ENCODE results near the gene SMARCC2. TPM values are rescaled to one million over a fixed set of nuclear protein-coding genes. Genes with fewer than 3 reads are reported as not detected.

SMARCC2 gene
- total RNA-seq, 1 experiment from 2014 or later = 129 TPM

DNA sequence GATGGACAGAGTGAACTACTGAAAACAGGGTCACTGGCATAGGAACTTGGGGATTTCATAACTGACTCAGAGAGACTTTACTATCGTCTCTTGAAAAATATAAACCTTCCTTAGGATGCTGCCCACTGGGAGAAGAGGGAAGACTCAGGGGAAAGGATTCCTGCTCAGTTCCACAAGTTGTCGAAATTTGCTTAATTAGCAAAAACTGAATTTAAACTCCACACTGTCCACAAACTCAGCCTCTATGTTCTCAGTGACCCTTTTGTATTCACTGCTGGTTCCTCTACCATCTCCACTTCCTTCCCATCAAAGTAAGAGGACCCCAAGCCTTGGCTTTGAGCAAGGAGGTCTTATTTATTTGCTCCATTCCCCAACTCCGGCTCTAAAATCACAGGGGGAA lies 44.1 kb downstream of the SMARCC2 start:
- intact Hi-C loops (cut with micrococcal nuclease; ENCODE audit: unreplicated experiment) = no loop called here
- TF ChIP-seq, protein P1, sequence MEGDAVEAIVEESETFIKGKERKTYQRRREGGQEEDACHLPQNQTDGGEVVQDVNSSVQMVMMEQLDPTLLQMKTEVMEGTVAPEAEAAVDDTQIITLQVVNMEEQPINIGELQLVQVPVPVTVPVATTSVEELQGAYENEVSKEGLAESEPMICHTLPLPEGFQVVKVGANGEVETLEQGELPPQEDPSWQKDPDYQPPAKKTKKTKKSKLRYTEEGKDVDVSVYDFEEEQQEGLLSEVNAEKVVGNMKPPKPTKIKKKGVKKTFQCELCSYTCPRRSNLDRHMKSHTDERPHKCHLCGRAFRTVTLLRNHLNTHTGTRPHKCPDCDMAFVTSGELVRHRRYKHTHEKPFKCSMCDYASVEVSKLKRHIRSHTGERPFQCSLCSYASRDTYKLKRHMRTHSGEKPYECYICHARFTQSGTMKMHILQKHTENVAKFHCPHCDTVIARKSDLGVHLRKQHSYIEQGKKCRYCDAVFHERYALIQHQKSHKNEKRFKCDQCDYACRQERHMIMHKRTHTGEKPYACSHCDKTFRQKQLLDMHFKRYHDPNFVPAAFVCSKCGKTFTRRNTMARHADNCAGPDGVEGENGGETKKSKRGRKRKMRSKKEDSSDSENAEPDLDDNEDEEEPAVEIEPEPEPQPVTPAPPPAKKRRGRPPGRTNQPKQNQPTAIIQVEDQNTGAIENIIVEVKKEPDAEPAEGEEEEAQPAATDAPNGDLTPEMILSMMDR (IDR thresholded peaks at IDR 0.05) = no peak
- TF ChIP-seq, protein P2, sequence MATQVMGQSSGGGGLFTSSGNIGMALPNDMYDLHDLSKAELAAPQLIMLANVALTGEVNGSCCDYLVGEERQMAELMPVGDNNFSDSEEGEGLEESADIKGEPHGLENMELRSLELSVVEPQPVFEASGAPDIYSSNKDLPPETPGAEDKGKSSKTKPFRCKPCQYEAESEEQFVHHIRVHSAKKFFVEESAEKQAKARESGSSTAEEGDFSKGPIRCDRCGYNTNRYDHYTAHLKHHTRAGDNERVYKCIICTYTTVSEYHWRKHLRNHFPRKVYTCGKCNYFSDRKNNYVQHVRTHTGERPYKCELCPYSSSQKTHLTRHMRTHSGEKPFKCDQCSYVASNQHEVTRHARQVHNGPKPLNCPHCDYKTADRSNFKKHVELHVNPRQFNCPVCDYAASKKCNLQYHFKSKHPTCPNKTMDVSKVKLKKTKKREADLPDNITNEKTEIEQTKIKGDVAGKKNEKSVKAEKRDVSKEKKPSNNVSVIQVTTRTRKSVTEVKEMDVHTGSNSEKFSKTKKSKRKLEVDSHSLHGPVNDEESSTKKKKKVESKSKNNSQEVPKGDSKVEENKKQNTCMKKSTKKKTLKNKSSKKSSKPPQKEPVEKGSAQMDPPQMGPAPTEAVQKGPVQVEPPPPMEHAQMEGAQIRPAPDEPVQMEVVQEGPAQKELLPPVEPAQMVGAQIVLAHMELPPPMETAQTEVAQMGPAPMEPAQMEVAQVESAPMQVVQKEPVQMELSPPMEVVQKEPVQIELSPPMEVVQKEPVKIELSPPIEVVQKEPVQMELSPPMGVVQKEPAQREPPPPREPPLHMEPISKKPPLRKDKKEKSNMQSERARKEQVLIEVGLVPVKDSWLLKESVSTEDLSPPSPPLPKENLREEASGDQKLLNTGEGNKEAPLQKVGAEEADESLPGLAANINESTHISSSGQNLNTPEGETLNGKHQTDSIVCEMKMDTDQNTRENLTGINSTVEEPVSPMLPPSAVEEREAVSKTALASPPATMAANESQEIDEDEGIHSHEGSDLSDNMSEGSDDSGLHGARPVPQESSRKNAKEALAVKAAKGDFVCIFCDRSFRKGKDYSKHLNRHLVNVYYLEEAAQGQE (IDR thresholded peaks at IDR 0.05; ENCODE audit: insufficient read depth in 1 of 2, low read depth in 2 of 2, low read length in 1 of 2) = no peak
- TF ChIP-seq SIN3A (IDR thresholded peaks at IDR 0.05; ENCODE audit: borderline replicate concordance, insufficient read depth, low read depth, low read length) (no peak), POLR2AphosphoS5 (IDR thresholded peaks at IDR 0.05; ENCODE audit: low read depth, low read length) (no peak), TCF7L2 (IDR thresholded peaks at IDR 0.05; ENCODE audit: low read depth, low read length) (no peak)

DNA sequence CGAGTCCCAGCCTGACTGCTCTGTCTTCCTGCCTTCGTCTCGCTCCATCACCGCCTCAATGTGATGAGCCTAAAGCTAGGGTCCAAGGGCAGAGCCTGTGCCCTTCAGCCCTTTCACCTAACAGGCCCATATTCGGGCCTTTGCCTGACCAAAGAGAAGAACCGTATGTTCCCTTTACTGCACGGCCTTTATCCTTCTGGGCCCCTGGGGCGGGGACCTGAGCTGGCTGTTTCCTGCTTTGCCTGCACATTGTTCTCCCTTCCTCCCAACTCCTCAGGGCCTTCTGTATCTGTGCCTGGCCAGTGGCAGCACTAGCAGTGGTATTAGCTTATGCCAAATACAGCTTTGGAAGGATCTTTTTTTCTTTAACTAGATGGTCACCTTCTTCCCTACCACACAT lies 45.4 kb downstream of the SMARCC2 start:
- Histone ChIP-seq H3K27me3 (ENCODE audit: control insufficient read depth, insufficient read depth, low read length) (no peaks in the 10 kb centered on the region), H3K9me3 (ENCODE audit: control insufficient read depth, insufficient read depth, low read depth, low read length) (no peaks in the 10 kb centered on the region), H3K36me3 (ENCODE audit: control insufficient read depth, insufficient read depth, low read length) (peaks cover 12% of the 10 kb centered on the region), H3K4me3 (ENCODE audit: low read depth in 2 of 2, low read length in 2 of 2) (no peak overlapping the region), H3K4me1 (ENCODE audit: control insufficient read depth, insufficient read depth, low read length) (peaks cover 4% of the 10 kb centered on the region; the same call in 1 of the 2 replicates), H3K27ac (ENCODE audit: low read length) (no peak overlapping the region)
- ATAC-seq (no peak), DNase-seq (ENCODE audit: low read depth, low spot score) (no peak)
- no TSS peak for BruUV-seq (replicated peaks)
- CTCF ChIA-PET = interaction anchor here (1.2 kb wide), 1 partner anchor 16 kb away, joined by 3 read pairs; the partner anchor contains the start of gene ESYT1
- in situ Hi-C loops (cut with HindIII; ENCODE audit: low pct_unique_long_range_greater_than_20kb, low sequenced_read_pairs) = no loop called here
- intact Hi-C loops (cut with micrococcal nuclease; ENCODE audit: unreplicated experiment) = no loop called here
- POLR2A ChIA-PET = no interaction called here
- TF ChIP-seq SIN3A (IDR thresholded peaks at IDR 0.05; ENCODE audit: borderline replicate concordance, insufficient read depth, low read depth, low read length) (no peak), POLR2AphosphoS5 (IDR thresholded peaks at IDR 0.05; ENCODE audit: low read depth, low read length) (no peak), TCF7L2 (IDR thresholded peaks at IDR 0.05; ENCODE audit: low read depth, low read length) (no peak)
- TF ChIP-seq, protein P1 (IDR thresholded peaks at IDR 0.05) = no peak
- TF ChIP-seq, protein P2 (IDR thresholded peaks at IDR 0.05; ENCODE audit: insufficient read depth in 1 of 2, low read depth in 2 of 2, low read length in 1 of 2) = no peak

More for the DNA sequence above, 44.1 kb downstream of the SMARCC2 start:
- in situ Hi-C loops (cut with HindIII; ENCODE audit: low pct_unique_long_range_greater_than_20kb, low sequenced_read_pairs) = no loop called here
- ATAC-seq (no peak), DNase-seq (ENCODE audit: low read depth, low spot score) (no peak)
- Histone ChIP-seq H3K36me3 (ENCODE audit: control insufficient read depth, insufficient read depth, low read length) (peaks cover 12% of the 10 kb centered on the region), H3K27me3 (ENCODE audit: control insufficient read depth, insufficient read depth, low read length) (no peaks in the 10 kb centered on the region), H3K27ac (ENCODE audit: low read length) (no peak overlapping the region), H3K9me3 (ENCODE audit: control insufficient read depth, insufficient read depth, low read depth, low read length) (no peaks in the 10 kb centered on the region), H3K4me1 (ENCODE audit: control insufficient read depth, insufficient read depth, low read length) (peaks cover 4% of the 10 kb centered on the region; the same call in 1 of the 2 replicates), H3K4me3 (ENCODE audit: low read depth in 2 of 2, low read length in 2 of 2) (no peak overlapping the region)
- ChIA-PET CTCF (no interaction called here), POLR2A (no interaction called here)
- no TSS peak for BruUV-seq (replicated peaks)

Measured in Panc1 (cell line).